ENCODE measurements around the gene CCDC187.

- no peak for TF ChIP-seq NFATC4 (CRISPR knock-in tag; IDR thresholded peaks at IDR 0.05)
- no peak for TF ChIP-seq CTCF (IDR thresholded peaks at IDR 0.05)
These were observed 54.7 kb downstream of the CCDC187 start for GRCh38 chr9:136248951-136249876.
